GM11168 (cell line): ENCODE measurements around the gene CRYBG3.

Experiments used
- in situ Hi-C: fragments of 300-500 bp; cut with MboI; formaldehyde crosslinking; loops from one replicate; pipeline ENCODE4 v1.12.0; 2022; ENCODE audit warnings: low sequenced_read_pairs; ENCODE audit not compliant: unreplicated experiment

The CRYBG3 gene

DNA sequence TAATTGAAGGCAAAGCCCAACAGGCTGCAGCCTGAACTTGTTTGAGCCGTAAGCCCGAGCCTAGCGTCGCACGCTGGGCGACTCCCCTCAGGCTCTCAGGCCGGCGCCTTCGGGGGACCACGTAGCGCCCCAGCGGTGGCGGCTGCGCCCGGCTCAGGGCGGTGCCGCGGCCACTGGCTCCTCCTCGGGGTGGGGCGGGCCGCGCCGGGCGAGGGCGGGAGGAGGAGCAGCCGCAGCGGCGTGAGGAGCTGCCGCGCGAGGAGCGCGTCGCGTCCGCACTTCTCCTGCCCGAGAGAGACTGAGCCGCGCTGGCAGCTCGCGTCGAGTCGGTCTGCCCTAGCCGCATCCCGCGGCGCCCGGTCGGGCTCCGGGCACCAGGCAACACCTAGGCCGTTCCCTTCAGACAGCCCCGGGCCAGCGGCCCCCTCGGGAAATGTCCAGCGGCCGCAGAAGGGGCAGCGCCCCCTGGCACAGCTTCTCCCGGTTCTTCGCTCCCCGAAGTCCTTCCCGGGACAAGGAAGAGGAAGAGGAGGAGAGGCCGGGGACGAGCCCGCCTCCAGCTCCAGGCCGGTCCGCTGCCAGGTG is at the start of gene CRYBG3:
TSS of gene CRYBG3 (plus strand) at position 238 of the 585 bp plus-strand sequence. CDS start at position 434, 196 bp downstream.
- in situ Hi-C loops: no loop called here

- in situ Hi-C loops: no loop called here
These were observed 48.9 kb upstream of the CRYBG3 start for GRCh38 chr3:97772926-97773325.

DNA sequence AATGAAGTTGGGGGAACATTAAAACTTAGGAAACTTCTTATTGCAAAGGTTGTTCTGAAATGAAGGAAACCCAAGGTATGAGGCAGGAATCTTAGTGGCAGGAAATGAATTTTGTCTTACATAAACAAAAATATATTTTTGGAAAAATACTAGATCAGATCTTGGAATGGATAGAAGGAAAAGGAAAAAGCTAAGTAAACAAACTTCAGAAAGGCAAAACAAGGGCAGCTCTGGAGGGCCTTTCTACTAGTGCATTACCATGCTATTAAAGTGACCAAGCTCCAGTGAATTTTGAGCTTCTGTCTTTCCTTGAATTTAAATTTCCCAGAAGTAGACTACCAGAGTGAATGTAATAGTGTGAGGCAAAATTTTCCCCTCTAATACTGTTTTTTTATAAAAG is 43.7 kb upstream of the CRYBG3 start:
- in situ Hi-C loops: loop anchor here (25.0 kb wide), 1 partner anchor 559 kb away; no protein-coding TSS in a partner anchor

GRCh38 chr3:97793420-97794019 is 28.3 kb upstream of the CRYBG3 start:
- in situ Hi-C loops: loop anchor here (5.0 to 25.0 kb wide), 2 partner anchors 224 to 544 kb away; no protein-coding TSS in a partner anchor

DNA sequence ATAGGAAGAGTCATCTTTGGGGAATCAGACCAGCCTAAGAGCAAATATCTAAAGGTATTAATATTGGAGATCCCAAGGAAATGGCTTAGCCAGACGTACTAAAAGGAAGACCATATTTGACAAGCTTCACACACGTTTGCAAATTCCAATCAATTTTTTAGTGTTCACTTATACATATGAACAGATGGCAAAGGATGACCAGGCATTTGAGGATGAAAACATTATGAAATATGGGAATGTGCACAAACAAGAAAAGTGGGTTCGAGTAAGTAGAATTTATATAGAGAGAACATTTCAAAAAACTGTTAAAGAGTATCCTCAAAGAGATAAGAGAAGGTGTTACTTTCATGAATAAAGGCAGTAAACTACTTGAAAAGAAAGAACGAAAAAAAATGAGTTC is 25.9 kb upstream of the CRYBG3 start:
- in situ Hi-C loops: loop anchor here (25.0 kb wide), 1 partner anchor 541 kb away; no protein-coding TSS in a partner anchor

GRCh38 chr3:97804471-97804870 is 17.3 kb upstream of the CRYBG3 start:
- in situ Hi-C loops: no loop called here

- in situ Hi-C loops: no loop called here
These were observed 10.9 kb upstream of the CRYBG3 start for GRCh38 chr3:97810779-97811390.

- in situ Hi-C loops: no loop called here
These were observed 6.5 kb upstream of the CRYBG3 start for GRCh38 chr3:97815149-97815917.

- in situ Hi-C loops: no loop called here
These were observed 5.0 kb upstream of the CRYBG3 start for GRCh38 chr3:97816811-97817210.

DNA sequence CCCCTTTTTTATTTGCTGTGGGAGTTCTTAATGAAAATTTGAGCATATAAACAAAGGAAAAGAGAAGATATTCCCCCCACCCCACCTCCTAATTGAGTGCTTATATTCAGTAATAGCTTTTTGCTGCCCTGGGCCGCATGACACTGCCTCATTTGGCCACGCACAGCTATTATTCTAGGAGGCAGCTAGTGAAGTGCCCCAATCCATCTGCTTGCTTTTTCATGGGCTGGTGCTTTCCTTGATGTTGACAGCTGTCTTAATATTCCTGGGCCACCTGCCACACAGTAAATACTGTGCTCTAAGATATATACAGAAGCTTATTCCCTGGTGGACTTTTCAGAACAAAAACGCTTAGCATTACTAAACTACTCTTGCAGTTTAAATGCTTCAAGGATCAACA is 3.8 kb upstream of the CRYBG3 start:
- in situ Hi-C loops: no loop called here

- in situ Hi-C loops: no loop called here
These were observed 1.0 kb upstream of the CRYBG3 start for GRCh38 chr3:97820780-97821179.

DNA sequence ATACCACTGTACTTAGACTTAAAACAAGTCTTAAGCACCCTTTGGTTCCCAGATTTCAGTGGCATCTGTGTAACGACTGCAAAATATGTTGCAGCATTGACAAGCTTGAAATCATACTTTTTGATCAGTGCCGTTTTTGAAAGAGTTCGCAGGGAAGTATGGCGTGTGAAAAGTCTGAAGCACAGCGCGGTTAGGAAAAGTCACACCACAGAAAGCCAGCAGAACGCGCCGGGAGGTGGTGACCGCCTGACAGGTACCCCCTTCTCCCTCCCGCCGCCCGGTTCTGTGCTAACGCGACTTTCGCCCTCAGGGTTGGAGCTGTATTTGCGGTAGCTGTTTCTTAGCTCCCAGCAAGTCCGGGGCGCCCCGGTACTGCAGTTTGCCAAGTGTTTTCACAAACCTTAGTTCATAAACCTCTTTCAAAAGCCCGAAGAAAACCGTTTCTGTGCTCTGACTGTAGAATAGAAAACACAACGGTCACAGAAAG is 481 bp upstream of the CRYBG3 start:
- in situ Hi-C loops: no loop called here

- in situ Hi-C loops: no loop called here
These were observed 556 bp downstream of the CRYBG3 start for GRCh38 chr3:97822359-97822775.

DNA sequence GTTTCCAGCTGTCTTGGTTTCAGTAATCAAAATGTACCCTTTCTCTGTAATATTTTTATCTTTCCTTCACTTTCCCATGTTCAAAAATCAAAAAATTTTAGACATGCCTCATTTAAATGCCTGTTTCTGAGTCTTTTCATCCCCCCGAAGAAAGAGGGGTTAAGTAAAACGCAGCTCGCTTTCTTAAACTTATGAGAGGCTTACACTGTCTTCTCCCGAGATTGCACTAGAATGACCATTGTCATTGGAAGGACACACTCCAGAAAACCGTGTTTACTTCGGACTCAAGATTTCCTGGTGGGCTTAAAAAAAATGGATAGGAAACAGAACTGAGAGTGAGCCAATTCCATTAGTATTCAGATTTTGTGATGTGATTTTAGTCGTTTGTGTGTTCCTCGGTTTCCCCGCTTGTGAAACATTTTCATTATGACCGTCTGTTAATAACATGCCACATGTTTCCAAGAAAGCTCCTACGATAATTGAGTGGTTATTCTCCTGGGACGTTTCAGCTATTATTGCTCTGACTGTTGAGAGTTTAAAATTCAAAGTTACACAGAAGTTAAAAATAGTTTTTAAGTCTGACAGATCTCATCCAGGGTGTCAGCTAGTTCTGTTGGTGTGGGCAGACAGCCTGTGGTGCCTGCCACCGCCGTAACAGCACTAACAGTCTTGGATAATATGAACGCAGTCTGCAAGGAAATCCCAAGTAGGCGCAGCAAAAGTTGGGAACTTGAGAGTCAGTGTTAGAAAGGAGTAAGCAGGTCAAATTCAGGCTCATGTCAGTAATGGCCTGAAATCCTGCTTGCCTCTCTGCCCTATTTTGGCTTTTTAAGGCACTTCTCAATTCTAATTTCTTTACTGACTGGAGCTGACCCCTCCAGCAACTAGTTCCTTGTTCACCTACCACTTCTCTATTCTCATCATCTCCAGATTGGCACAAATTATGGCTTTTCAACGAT is 1.5 kb downstream of the CRYBG3 start:
- in situ Hi-C loops: no loop called here

DNA sequence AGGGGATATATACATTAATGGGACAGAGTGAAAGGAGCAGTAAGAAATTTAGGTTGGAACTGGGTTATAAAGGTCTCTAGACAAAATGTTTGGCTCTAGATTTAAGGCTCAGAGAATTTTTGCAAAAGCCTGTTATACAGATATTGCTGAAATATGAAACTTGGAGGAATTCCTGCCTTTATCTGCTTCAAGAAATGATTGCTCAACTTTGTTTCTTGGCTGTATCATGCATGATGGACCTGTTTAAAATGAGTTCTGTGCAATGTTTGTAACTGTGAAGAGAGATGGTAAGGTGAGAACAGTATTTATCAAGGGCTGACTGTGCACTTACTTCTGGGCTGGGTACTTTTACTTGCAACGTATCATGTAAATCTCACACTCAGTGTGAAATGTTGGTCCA is 3.3 kb downstream of the CRYBG3 start:
- in situ Hi-C loops: no loop called here

- in situ Hi-C loops: no loop called here
These were observed 6.1 kb downstream of the CRYBG3 start for GRCh38 chr3:97827741-97828471.

DNA sequence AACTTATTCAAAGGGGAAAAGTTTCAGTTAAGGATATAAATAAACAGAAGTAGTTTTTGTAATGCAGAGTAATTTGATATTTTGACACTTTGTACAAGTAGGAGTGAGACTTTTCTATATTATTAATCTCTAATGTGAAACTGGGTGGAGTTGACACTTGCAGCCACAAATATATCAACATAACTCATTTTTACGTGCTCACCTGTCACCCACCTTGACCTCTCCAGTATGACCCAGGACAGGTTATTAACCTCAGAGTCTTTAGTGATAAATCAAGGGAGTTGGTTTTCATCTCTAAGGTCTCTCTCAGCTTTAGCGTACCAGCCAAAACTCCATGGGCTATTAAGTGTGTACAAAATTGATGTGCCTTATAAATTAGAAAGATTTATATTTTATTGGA is 7.4 kb downstream of the CRYBG3 start:
- in situ Hi-C loops: no loop called here

DNA sequence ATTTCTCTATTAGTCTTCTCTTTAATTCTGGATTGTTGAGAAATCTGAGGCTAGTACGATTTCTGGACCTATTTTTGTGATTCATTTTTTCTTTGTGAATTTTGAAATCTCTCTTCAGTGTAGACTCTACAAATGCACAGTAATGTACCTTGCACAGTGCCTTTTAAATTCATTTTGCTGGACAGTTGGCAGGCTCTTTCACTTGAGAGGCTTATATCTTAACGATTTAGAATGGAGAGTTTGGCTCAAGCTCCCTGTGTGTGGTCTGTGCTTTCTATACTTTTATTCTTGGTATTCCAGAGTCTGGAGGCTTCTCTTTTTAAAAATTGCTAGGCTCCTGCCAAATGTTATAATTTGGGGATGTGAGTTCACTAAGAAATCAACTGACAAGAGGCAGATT is 8.8 kb downstream of the CRYBG3 start:
- in situ Hi-C loops: no loop called here

- in situ Hi-C loops: no loop called here
These were observed 9.3 kb downstream of the CRYBG3 start for GRCh38 chr3:97831140-97831539.
